Transverse colon (tissue), 4 donors: ENCODE measurements around the gene DCP2.

ENCODE experiments used
- CTCF ChIP-seq, 5 experiments: fragments of 200-600 bp in 3 of 5; fragments of 450-650 bp in 2 of 5; sonication (generic) in 3 of 5; IDR thresholded peaks; 1 replicate in 2 of 5; 2 replicates in 3 of 5; pipeline ENCODE4 v1.5.1; 2016 to 2017; ENCODE audit warnings: antibody characterized with exemption in 5 of 5, inconsistent platforms in 3 of 5, mild to moderate bottlenecking in 2 of 5, moderate library complexity in 1 of 5
- POLR2A ChIP-seq: fragments of 450-650 bp; IDR thresholded peaks from one replicate; pipeline ENCODE4 v1.6.1; 2016; ENCODE audit warnings: antibody characterized with exemption, mild to moderate bottlenecking, moderate library complexity
- POLR2AphosphoS5 ChIP-seq, 3 donors: sonication (generic); formaldehyde crosslinking; IDR thresholded peaks; one replicate each; pipeline ENCODE4 v1.6.1; 2016; ENCODE audit warnings: antibody characterized with exemption in 3 of 3

GRCh38 chr5:112983363-112983762 lies 6.8 kb downstream of the DCP2 start:
- TF ChIP-seq CTCF (IDR thresholded peaks at IDR 0.05) (no peak), POLR2AphosphoS5 (IDR thresholded peaks at IDR 0.05) (no peak), POLR2A (no peak)
